K562 (cell line): ENCODE results near the gene POLR3A. TPM values are rescaled to one million over a fixed set of nuclear protein-coding genes. Genes with fewer than 3 reads are reported as not detected.

Source experiments
- ADNP ChIP-seq: fragments of 200-800 bp; sonication (Bioruptor generic); IDR thresholded peaks from 2 replicates; pipeline ENCODE4 v1.6.1; 2016; ENCODE audit warnings: missing genetic modification characterization, missing compliant biosample characterization
- AFF1 ChIP-seq, 2 experiments: fragments of 450-650 bp; IDR thresholded peaks; 2 replicates each; pipeline ENCODE4 v1.6.1; 2018; ENCODE audit warnings: mild to moderate bottlenecking in 2 of 2, low read depth in 1 of 2; ENCODE audit not compliant: partially characterized antibody in 2 of 2
- ARID1B ChIP-seq: fragments of 450-650 bp; IDR thresholded peaks from 2 replicates; pipeline ENCODE4 v1.6.1; 2016; ENCODE audit warnings: antibody characterized with exemption, mild to moderate bottlenecking, inconsistent platforms
- ATF3 ChIP-seq, 2 experiments: fragments of 450-650 bp in 1 of 2; sonication (generic) in 1 of 2; formaldehyde crosslinking in 1 of 2; IDR thresholded peaks in 1 of 2; conservative IDR thresholded peaks in 1 of 2; 2 replicates each; pipeline versions ENCODE4 v1.6.1 to v1.8.1; 2016 to 2023; ENCODE audit warnings: mild to moderate bottlenecking in 2 of 2, moderate library complexity in 2 of 2, inconsistent platforms in 1 of 2, missing genetic modification reagents in 1 of 2
- ATF7 ChIP-seq: fragments of 450-650 bp; IDR thresholded peaks from 2 replicates; pipeline ENCODE4 v1.7.1; 2014; ENCODE audit warnings: mild to moderate bottlenecking, moderate library complexity
- BCOR ChIP-seq: fragments of 450-650 bp; IDR thresholded peaks from 2 replicates; pipeline ENCODE4 v1.6.1; 2016
- CTBP1 ChIP-seq: fragments of 450-650 bp; IDR thresholded peaks from 2 replicates; pipeline ENCODE4 v1.6.1; 2016; ENCODE audit warnings: borderline replicate concordance
- DNMT1 ChIP-seq: fragments of 450-650 bp; IDR thresholded peaks from 2 replicates; pipeline ENCODE4 v1.6.1; 2016; ENCODE audit warnings: antibody characterized with exemption, mild to moderate bottlenecking
- ESRRA ChIP-seq: fragments of 450-650 bp; IDR thresholded peaks from 2 replicates; pipeline ENCODE4 v1.6.1; 2014; ENCODE audit warnings: low read depth, mild to moderate bottlenecking, moderate library complexity, borderline replicate concordance
- FOXK1 ChIP-seq: sonication (generic); formaldehyde crosslinking; IDR thresholded peaks from 2 replicates; pipeline ENCODE4 v1.8.0; 2022; ENCODE audit warnings: missing genetic modification reagents, mild to moderate bottlenecking, borderline replicate concordance
- MECOM ChIP-seq: fragments of 250-450 bp; sonication (Bioruptor Pico); IDR thresholded peaks from 2 replicates; pipeline ENCODE4 v1.8.0; 2022; ENCODE audit warnings: inconsistent platforms
- RBM22 ChIP-seq: fragments of 200-400 bp; formaldehyde crosslinking; IDR thresholded peaks from 2 replicates; pipeline ENCODE4 v1.6.1; 2018; ENCODE audit warnings: low read length, low read depth; ENCODE audit not compliant: poor library complexity, severe bottlenecking
- RBM25 ChIP-seq: fragments of 200-400 bp; formaldehyde crosslinking; IDR thresholded peaks from 2 replicates; pipeline ENCODE4 v1.6.1; 2018; ENCODE audit warnings: low read length, low read depth, moderate library complexity; ENCODE audit not compliant: severe bottlenecking
- RCOR1 ChIP-seq, 2 experiments: IDR thresholded peaks; 2 replicates each; pipeline ENCODE4 v1.6.1; 2012; ENCODE audit warnings: low read depth in 2 of 2, low read length in 2 of 2, borderline replicate concordance in 1 of 2, improper control_type of control experiment in 1 of 2
- TEAD2 ChIP-seq: fragments of 450-650 bp; IDR thresholded peaks from 2 replicates; pipeline ENCODE4 v1.6.1; 2016; ENCODE audit warnings: missing genetic modification characterization, control low read depth, missing compliant biosample characterization
- TFAM ChIP-seq: fragments of 250-450 bp; sonication (Bioruptor Pico); conservative IDR thresholded peaks from 2 replicates; pipeline ENCODE4 v1.5.0; 2021; ENCODE audit warnings: mild to moderate bottlenecking, moderate library complexity
- ZFP36 ChIP-seq: fragments of 150-350 bp; IDR thresholded peaks from 2 replicates; pipeline ENCODE4 v1.6.1; 2018; ENCODE audit warnings: low read length, low read depth; ENCODE audit not compliant: partially characterized antibody
- ZNF124 ChIP-seq: sonication (generic); formaldehyde crosslinking; IDR thresholded peaks from 2 replicates; pipeline ENCODE4 v1.8.1; 2022; ENCODE audit warnings: missing genetic modification reagents
- ZNF146 ChIP-seq: IDR thresholded peaks from one replicate; pipeline ENCODE4 v1.6.1; 2018; ENCODE audit warnings: missing compliant biosample characterization; ENCODE audit not compliant: unreplicated experiment
- ZNF23 ChIP-seq: fragments of 250-450 bp; sonication (Bioruptor Pico); IDR thresholded peaks from 2 replicates; pipeline ENCODE4 v1.4.0; 2020; ENCODE audit warnings: mild to moderate bottlenecking
- ZNF395 ChIP-seq: fragments of 200-800 bp; sonication (Bioruptor generic); IDR thresholded peaks from 2 replicates; pipeline ENCODE4 v1.6.1; 2017; ENCODE audit warnings: missing genetic modification characterization, missing compliant biosample characterization
- ZNF589 ChIP-seq: fragments of 200-800 bp; sonication (Bioruptor generic); IDR thresholded peaks from 2 replicates; pipeline ENCODE4 v1.6.1; 2016; ENCODE audit warnings: low read depth, missing genetic modification characterization, missing compliant biosample characterization
- polyA plus RNA-seq, 8 experiments: library from polyadenylated mRNA; depleted of rRNA in 4 of 8; stranded (reverse) in 5 of 8; unstranded in 3 of 8; fragments of >200 nt; fragmentation: Nextera tagmentation in 2 of 8; fragmentation: Illumina TruSeq in 1 of 8; extraction: Ambion mirVana in 2 of 8; extraction: Trizol in 1 of 8; gene quantifications; 2 replicates each; pipeline versions ENCODE4 v1.2.1 to v1.2.3, GENCODE V29; 2011 to 2014; ENCODE audit warnings: inconsistent platforms in 1 of 8, missing spikeins in 1 of 8
- total RNA-seq, 7 experiments: library from RNA; depleted of rRNA in 6 of 7; stranded (reverse); fragments of >200 nt in 6 of 7; fragmentation: Illumina TruSeq in 2 of 7; extraction: Trizol in 2 of 7; gene quantifications; 2 replicates each; pipeline versions ENCODE4 v1.2.1 to v1.2.3, GENCODE V29; 2011 to 2021; ENCODE audit warnings: low replicate concordance in 1 of 7

POLR3A gene
- total and polyA plus RNA-seq, 9 of the 15 experiments (the other 6 are each of a cell fraction or from before 2014, with no cell fraction given): 14.9 to 37.0 (median 26.7) TPM

GRCh38 chr10:77936697-77937567, 92.4 kb downstream of the POLR3A start (continued):
- TF ChIP-seq ZNF395 (CRISPR knock-in tag) (0 out of 2 replicates have a peak, but pooled peaks have one; percentile 21), ATF3 (IDR thresholded peaks at IDR 0.05) (peak; percentile 47), ATF3 (CRISPR knock-in tag; conservative IDR thresholded peaks at IDR 0.05) (no peak), AFF1 (IDR thresholded peaks at IDR 0.05; ENCODE audit: low read depth in 1 of 2, partially characterized antibody in 2 of 2) (peak in 1 of 2 experiments; percentile 36), RBM22 (no peak), ZNF124 (no peak), ZFP36 (peak; percentile 66), RCOR1 (IDR thresholded peaks at IDR 0.05; ENCODE audit: borderline replicate concordance in 1 of 2, low read depth in 2 of 2, low read length in 2 of 2) (peak in 1 of 2 experiments; percentile 73; a peak in 2 of 4 replicates), ESRRA (peak; percentile 55; the same call in 1 of the 2 replicates), ZNF146 (CRISPR knock-in tag) (no peak), DNMT1 (no peak), CTBP1 (peak; percentile 92), MECOM (CRISPR knock-in tag) (peak; percentile 37; the same call in 1 of the 2 replicates), ARID1B (0 out of 2 replicates have a peak, but pooled peaks have one; percentile 20), FOXK1 (no peak), TFAM (CRISPR knock-in tag) (no peak), ZNF589 (CRISPR knock-in tag) (no peak), TEAD2 (tag) (no peak), ATF7 (peak; percentile 52), ZNF23 (no peak), BCOR (peak; percentile 85), ADNP (tag) (no peak), RBM25 (peak; percentile 17)
